Progenitor cell of endocrine pancreas (in vitro differentiated cells): ENCODE data around the gene WBP2NL. TPM values are rescaled to one million over a fixed set of nuclear protein-coding genes. Genes with fewer than 3 reads are reported as not detected.

Experiments used
- DNase-seq: peaks from one replicate; pipeline ENCODE4 v3.0.0; 2021; ENCODE audit warnings: low spot score; ENCODE audit not compliant: unreplicated experiment
- H3K27ac Mint-ChIP-seq: 2 replicates; pipeline ENCODE4 v1.8.0; 2021; ENCODE audit warnings: mild to moderate bottlenecking, moderate library complexity, mixed read lengths
- H3K27me3 Mint-ChIP-seq: 2 replicates; pipeline ENCODE4 v1.8.0; 2021; ENCODE audit warnings: mixed read lengths
- H3K36me3 Mint-ChIP-seq: 2 replicates; pipeline ENCODE4 v1.8.0; 2022; ENCODE audit warnings: mixed read lengths; ENCODE audit not compliant: insufficient read depth
- H3K4me1 Mint-ChIP-seq: 2 replicates; pipeline ENCODE4 v1.8.0; 2021; ENCODE audit warnings: low read depth, mixed read lengths
- H3K4me3 Mint-ChIP-seq: 2 replicates; pipeline ENCODE4 v1.8.0; 2021; ENCODE audit warnings: low read depth, mild to moderate bottlenecking, moderate library complexity, mixed read lengths
- H3K9me3 Mint-ChIP-seq: 2 replicates; pipeline ENCODE4 v1.8.0; 2021; ENCODE audit warnings: low read depth, mixed read lengths
- CTCF ChIP-seq: fragments of 200-600 bp; sonication (generic); IDR thresholded peaks from one replicate; pipeline ENCODE4 v1.5.0; 2021; ENCODE audit warnings: antibody characterized with exemption, mild to moderate bottlenecking; ENCODE audit not compliant: unreplicated experiment
- total RNA-seq: library from RNA; stranded (reverse); gene quantifications from 2 replicates; pipeline ENCODE4 v1.2.1, GENCODE V29; 2021

WBP2NL gene
- total RNA-seq, 1 donor from 2014 or later, result not detected

GRCh38 chr22:42001706-42002105, 3.1 kb downstream of the WBP2NL start:
- Mint-ChIP-seq H3K4me3 (no peak overlapping the region), H3K9me3 (no peaks in the 10 kb centered on the region), H3K4me1 (no peaks in the 10 kb centered on the region), H3K36me3 (peaks cover 2% of the 10 kb centered on the region), H3K27ac (no peak overlapping the region), H3K27me3 (peaks cover 22% of the 10 kb centered on the region)
- TF ChIP-seq CTCF, result no peak
- no peak for DNase-seq

GRCh38 chr22:42007922-42008321, 9.3 kb downstream of the WBP2NL start:
- H3K27me3 Mint-ChIP-seq, result peaks cover 8% of the 10 kb centered on the region
- H3K36me3 Mint-ChIP-seq, result no peaks in the 10 kb centered on the region
- no peak for TF ChIP-seq CTCF
- H3K4me3 Mint-ChIP-seq, result no peak overlapping the region
- H3K4me1 Mint-ChIP-seq, result no peaks in the 10 kb centered on the region
- H3K9me3 Mint-ChIP-seq, result peaks cover 13% of the 10 kb centered on the region
- no peak overlapping the region for H3K27ac Mint-ChIP-seq
- DNase-seq, result no peak

- TF ChIP-seq CTCF, result no peak
- H3K9me3 Mint-ChIP-seq, result peaks cover 13% of the 10 kb centered on the region
- no peak overlapping the region for H3K4me3 Mint-ChIP-seq
- H3K4me1 Mint-ChIP-seq, result no peaks in the 10 kb centered on the region
- H3K27ac Mint-ChIP-seq, result no peak overlapping the region
- peaks cover 13% of the 10 kb centered on the region for H3K27me3 Mint-ChIP-seq
- no peak for DNase-seq
- no peaks in the 10 kb centered on the region for H3K36me3 Mint-ChIP-seq
Measured at GRCh38 chr22:42010778-42011177, 12.2 kb downstream of the WBP2NL start.

GRCh38 chr22:42013385-42013784, 14.8 kb downstream of the WBP2NL start:
- Mint-ChIP-seq H3K4me3 (no peak overlapping the region), H3K9me3 (peaks cover 13% of the 10 kb centered on the region), H3K27me3 (peaks cover 23% of the 10 kb centered on the region), H3K4me1 (no peaks in the 10 kb centered on the region), H3K27ac (no peak overlapping the region), H3K36me3 (no peaks in the 10 kb centered on the region)
- no peak for TF ChIP-seq CTCF
- no peak for DNase-seq

GRCh38 chr22:42016111-42016510, 17.5 kb downstream of the WBP2NL start:
- Mint-ChIP-seq H3K9me3 (no peaks in the 10 kb centered on the region), H3K4me1 (no peaks in the 10 kb centered on the region), H3K27ac (no peak overlapping the region), H3K36me3 (no peaks in the 10 kb centered on the region), H3K4me3 (no peak overlapping the region), H3K27me3 (peaks cover 36% of the 10 kb centered on the region)
- DNase-seq, result no peak
- TF ChIP-seq CTCF, result no peak
